C4-2B (cell line): ENCODE measurements around the gene MRPS18A.

Experiments
- CTCF ChIP-seq: fragments of 450-650 bp; conservative IDR thresholded peaks from 2 replicates; pipeline ENCODE4 v1.5.1; 2017; ENCODE audit warnings: mild to moderate bottlenecking
- ZFX ChIP-seq: fragments of 450-650 bp; IDR thresholded peaks from 2 replicates; pipeline ENCODE4 v1.6.1; 2017

GRCh38 chr6:43710576-43710975 lies 23.0 kb upstream of the MRPS18A start:
- TF ChIP-seq CTCF: no peak
- TF ChIP-seq ZFX: no peak
